Testis (tissue), 3 donors: ENCODE measurements around the gene SPDYE1. TPM values are rescaled to one million over a fixed set of nuclear protein-coding genes. Genes with fewer than 3 reads are reported as not detected.
"Not testable (repeated sequence)": the region's sequence is repeated elsewhere in the genome, so short reads cannot be mapped to it uniquely, and the experiment has no call there.

ENCODE experiments used
- DNase-seq: peaks from one replicate; pipeline ENCODE4 v3.0.0-alpha.2; 2019
- H3K27ac ChIP-seq, 2 donors: fragments of 200-600 bp; sonication (generic); one replicate each; pipeline ENCODE4 v1.5.1; 2019
- H3K27me3 ChIP-seq: fragments of 200-600 bp; sonication (generic); one replicate; pipeline ENCODE4 v1.5.1; 2019
- H3K36me3 ChIP-seq: fragments of 200-600 bp; sonication (generic); one replicate; pipeline ENCODE4 v1.5.1; 2017; ENCODE audit warnings: low read depth; ENCODE audit errors: missing control alignments
- H3K4me1 ChIP-seq: fragments of 200-600 bp; sonication (generic); one replicate; pipeline ENCODE4 v1.5.1; 2019
- H3K4me3 ChIP-seq, 2 donors: fragments of 200-600 bp; sonication (generic); one replicate each; pipeline ENCODE4 v1.5.1; 2017 to 2019
- H3K9me3 ChIP-seq: fragments of 200-600 bp; sonication (generic); one replicate; pipeline ENCODE4 v1.5.1; 2017
- POLR2A ChIP-seq: fragments of 450-650 bp; IDR thresholded peaks from one replicate; pipeline ENCODE4 v1.6.1; 2017; ENCODE audit warnings: antibody characterized with exemption, mild to moderate bottlenecking, moderate library complexity
- WGBS, 2 donors: methylation state at CpG; one replicate each; pipeline ENCODE4 v1.1.5; 2018; 5-methylcytosine and 5-hydroxymethylcytosine counted together
- intact Hi-C: fragments of 100-400 bp; cut with DNase I; formaldehyde crosslinking; loops from one replicate; pipeline ENCODE4 v1.15.1; 2023; ENCODE audit warnings: low total_unique reads
- polyA plus RNA-seq: library from polyadenylated mRNA; stranded (reverse); fragments of 350-450 nt; fragmentation: Illumina TruSeq; extraction: RNeasy Lipid Tissue Mini Kit (QIAGEN cat#74804); gene quantifications from one replicate; pipeline ENCODE4 v1.2.3, GENCODE V29; 2014; ENCODE audit warnings: low read depth, low replicate concordance; ENCODE audit not compliant: insufficient read depth
- total RNA-seq, 2 donors: library from RNA; depleted of rRNA; stranded (reverse); fragments of >200 nt; gene quantifications; one replicate each; pipeline ENCODE4 v1.2.3, GENCODE V29; 2016
- TF ChIP-seq, protein P1 (sequence below), 3 experiments: fragments of 450-650 bp in 2 of 3; fragments of 200-600 bp in 1 of 3; sonication (generic) in 1 of 3; IDR thresholded peaks; one replicate each; pipeline ENCODE4 v1.5.1; 2016 to 2019; ENCODE audit warnings: antibody characterized with exemption in 3 of 3, mild to moderate bottlenecking in 2 of 3, moderate library complexity in 1 of 3

Gene SPDYE1
- total and polyA plus RNA-seq, 3 donors from 2014 or later: 2.7 to 8.3 (median 7.3) TPM

DNA sequence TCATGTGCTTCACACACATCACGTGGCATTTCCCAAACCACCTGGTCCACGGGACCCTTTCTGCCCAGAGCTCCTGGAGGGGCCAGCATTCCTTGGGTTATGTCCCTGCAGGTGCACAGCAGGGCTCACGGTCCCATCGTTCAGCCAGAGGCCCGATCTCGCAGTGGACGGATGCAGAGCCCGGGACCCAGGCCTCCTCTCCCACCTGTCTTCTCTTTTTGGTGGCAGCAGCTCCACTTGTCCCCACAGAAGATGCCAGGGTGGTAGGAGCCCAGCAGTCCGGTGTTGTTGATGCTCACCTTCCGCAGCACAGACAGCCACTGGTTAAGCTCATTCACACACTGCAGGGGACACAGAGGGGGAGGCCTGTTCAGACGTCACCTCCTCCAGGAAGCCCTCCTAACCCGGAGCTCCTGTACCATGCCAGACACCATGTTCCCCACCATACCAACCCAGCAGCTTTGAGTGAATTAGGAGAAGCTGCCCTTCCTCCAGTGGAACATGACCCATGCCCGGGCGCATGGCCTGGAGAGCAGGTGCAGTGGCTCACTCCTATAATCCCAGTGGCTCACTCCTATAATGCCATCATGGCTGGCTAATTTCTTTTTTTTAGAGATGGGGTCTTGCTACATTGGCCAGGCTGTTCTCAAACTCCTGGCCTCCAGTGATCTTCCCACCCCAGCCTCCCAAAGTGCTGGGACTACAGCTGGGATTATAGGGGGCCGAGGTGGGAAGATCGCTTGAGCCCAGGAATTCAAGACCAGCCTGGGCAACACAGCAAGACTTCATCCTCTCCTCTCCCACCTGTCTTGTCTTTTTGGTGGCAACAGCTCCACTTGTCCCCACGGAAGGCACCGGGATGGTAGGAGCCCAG, 36.5 kb downstream of the SPDYE1 start:
- H3K27ac ChIP-seq, intact Hi-C loops, H3K9me3 ChIP-seq, H3K27me3 ChIP-seq, H3K4me1 ChIP-seq, H3K36me3 ChIP-seq, DNase-seq, H3K4me3 ChIP-seq: not testable (repeated sequence)
- 87 to 93% methylated on average over 12 to 16 of the region's 18 CpGs for WGBS, 2 donors

DNA sequence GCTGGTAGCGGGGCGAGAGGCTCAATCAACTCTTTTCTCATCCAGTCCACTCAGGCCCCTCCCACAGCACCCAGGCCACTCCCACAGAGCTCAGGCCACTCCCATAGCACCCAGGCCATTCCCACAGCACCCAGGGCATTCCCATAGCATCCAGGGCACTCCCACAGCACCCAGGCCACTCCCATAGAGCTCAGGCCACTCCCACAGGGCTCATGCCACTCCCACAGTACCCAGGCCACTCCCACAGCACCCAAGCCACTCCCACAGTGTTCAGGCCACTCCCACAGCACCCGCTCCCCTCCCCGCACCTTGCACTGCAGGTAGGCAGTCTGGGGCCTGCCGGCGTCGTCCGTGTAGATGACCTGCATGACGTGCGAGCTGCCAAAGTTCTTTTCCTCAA, 38.7 kb downstream of the SPDYE1 start:
- H3K9me3 ChIP-seq, DNase-seq, H3K4me3 ChIP-seq, H3K36me3 ChIP-seq, H3K27me3 ChIP-seq, H3K27ac ChIP-seq, H3K4me1 ChIP-seq, intact Hi-C loops: not testable (repeated sequence)
- 27 to 44% methylated on average over 8 of the region's 10 CpGs for WGBS, 2 donors

DNA sequence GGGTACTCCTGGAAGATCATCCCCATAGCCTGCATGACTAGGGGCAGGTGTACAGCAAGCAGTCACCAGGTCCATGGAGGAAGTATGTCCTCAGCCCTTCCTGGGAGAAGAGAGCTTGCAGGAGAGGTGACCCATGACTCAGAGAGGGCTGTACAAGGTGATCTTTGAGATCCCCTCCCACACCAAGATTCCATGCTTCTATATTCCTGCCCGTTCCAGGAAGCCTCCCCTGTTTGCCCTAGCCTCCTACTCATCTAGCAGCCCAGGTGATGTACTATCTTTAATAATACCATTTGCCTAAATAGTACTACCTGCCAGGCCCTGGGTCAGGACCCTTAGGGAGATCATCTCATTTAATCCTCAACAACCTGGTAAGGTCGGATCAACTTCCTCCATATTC, 40.3 kb downstream of the SPDYE1 start:
- DNase-seq, H3K4me3 ChIP-seq, H3K36me3 ChIP-seq, H3K27ac ChIP-seq, H3K27me3 ChIP-seq, intact Hi-C loops, H3K9me3 ChIP-seq, H3K4me1 ChIP-seq: not testable (repeated sequence)
- WGBS, 2 donors: 67 to 80% methylated on average over 2 of the region's 2 CpGs

DNA sequence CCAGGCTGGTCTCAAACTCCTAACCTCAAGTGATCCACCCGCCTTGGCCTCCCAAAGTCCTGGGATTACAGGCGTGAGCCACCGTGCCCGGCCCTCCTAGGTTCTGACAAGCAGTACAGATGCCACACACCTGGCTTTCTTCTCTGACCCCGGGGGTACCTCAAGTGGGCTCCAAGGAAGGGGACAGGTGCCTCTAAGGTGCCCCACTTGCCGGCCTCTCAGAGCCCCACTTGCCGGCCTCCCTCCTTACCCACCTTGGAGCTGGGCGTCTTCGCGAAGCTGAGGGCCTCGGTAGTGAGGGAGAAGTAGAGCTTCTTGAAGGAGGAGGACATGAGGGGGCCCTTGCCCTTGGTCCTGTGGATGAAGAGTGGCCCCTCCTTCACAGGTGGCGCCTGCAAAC, 40.9 kb downstream of the SPDYE1 start:
- H3K4me3 ChIP-seq, DNase-seq, H3K36me3 ChIP-seq, H3K9me3 ChIP-seq, H3K27me3 ChIP-seq, intact Hi-C loops, H3K4me1 ChIP-seq, H3K27ac ChIP-seq: not testable (repeated sequence)
- 40 to 41% methylated on average over 6 of the region's 12 CpGs for WGBS, 2 donors

DNA sequence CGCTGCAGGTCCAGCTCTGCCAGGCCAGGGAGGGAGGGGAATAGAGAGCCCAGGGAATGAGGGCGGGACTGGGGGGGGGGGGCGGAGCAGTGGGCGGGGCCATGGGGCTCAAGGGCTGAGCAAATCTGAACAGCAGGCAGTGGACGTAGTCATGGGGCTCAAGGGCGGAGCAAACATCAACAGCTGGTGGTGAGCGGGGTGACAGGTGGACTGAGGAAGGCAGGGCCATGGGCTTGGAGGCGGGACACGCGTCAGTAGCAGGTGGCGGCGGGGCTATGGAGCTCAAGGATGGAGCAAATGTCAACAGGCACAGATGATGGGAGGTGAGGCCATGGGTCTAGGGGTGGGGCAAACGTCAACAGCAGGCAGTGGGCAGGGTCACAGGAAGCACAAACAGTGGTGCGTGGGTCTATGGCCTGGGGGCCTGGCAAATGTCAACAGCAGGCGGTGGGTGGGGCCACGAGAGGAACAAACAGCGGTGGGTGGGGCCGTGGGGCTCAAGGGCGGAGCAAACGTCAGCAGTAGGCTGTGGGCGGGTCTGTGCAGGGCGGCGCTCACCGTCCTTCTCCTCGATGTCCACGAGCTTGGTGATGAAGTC, 41.4 kb downstream of the SPDYE1 start:
- not testable (repeated sequence) for H3K9me3 ChIP-seq

DNA sequence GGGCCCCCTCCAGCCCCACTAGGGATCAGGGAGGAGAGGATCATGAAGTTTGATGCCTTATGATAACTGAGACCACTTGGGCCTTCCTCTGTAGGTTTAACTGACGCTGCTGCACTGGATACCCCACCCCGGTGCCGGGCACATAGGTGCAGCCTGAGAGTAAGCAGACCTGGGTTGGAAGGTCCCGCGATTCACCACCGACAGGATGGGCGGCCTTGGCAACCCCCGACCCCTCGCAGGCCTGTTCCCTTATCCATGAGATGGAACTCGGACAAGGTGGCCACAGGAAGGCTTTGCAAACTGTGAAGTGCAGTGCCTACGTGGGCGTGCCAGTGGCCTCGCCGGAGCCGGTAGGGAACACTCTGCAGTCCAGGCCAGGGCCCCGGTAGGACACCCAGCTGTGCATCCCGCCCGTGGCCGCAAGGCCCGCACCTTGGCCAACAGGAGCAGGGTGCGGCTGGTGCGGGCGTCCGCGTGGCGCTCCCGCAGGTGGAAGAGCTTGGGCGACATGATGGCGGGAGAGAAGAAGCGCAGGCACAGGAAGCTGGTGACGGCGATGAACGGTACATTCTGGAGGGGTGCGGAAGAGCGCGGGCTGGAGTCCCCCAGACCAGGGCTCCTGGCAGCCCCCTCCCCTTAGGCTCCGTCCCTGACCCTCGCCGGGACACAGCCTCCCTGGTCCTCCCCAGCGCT, 42.2 kb downstream of the SPDYE1 start:
- H3K36me3 ChIP-seq, H3K9me3 ChIP-seq, H3K27ac ChIP-seq, H3K27me3 ChIP-seq, DNase-seq, H3K4me1 ChIP-seq, intact Hi-C loops: not testable (repeated sequence)
- peak overlapping the region; percentile 15 to 36 for H3K4me3 ChIP-seq
- 8% methylated on average over 10 of the region's 40 CpGs; no CpG with 5 or more reads in 1 of the 2 donors for WGBS, 2 donors

More for the DNA sequence above, 41.4 kb downstream of the SPDYE1 start:
- H3K27me3 ChIP-seq, H3K36me3 ChIP-seq, intact Hi-C loops, H3K4me3 ChIP-seq, H3K27ac ChIP-seq, H3K4me1 ChIP-seq: not testable (repeated sequence)
- peak; percentile 83 for DNase-seq
- 0 to 7% methylated on average over 6 to 15 of the region's 26 CpGs for WGBS, 2 donors

DNA sequence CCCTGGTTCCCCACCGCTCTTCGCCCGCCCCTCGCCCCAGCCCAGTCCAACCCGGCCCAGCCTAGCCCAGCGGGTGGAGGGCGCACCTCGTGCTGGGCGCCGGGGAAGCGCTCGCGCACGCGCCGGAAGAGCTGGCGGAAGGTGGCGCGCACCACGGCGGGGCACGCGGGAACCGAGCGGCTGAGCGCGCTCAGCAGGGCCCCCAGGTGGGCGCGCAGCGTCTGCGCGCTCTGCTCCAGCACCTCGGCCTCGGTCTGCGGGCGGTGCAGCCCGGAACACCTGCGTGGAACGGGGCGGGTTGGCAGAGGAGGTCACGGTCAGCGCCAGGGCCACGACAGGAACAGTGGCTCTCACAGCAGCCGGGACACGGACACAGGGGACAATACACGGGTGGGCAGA, 42.8 kb downstream of the SPDYE1 start:
- intact Hi-C loops, H3K9me3 ChIP-seq, DNase-seq, H3K36me3 ChIP-seq, H3K27me3 ChIP-seq, H3K27ac ChIP-seq: not testable (repeated sequence)
- 1% methylated on average over 22 of the region's 46 CpGs; no CpG with 5 or more reads in 1 of the 2 donors for WGBS, 2 donors
- Histone ChIP-seq H3K4me1 (peaks cover 12% of the 10 kb centered on the region), H3K4me3 (peak overlapping the region; percentile 15 to 36)

DNA sequence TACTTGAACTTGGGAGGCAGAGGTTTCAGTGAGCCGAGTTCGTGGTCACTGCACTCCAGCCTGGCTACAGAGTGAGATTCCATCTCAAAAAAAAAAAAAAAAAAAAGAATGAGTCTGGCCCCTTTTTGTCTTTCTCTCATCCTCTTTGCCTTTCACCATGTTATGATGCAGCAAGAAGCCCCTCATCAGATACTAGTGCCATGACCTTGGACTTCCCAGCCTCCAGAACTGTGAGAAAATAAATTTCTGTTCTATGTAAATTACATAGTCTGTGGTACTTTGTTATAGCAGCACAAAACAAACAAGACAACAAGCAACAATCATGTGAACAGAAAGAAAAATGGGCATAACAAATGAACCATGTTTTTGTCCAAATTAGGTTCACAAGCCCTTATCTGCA, 44.5 kb downstream of the SPDYE1 start:
- H3K9me3 ChIP-seq: no peaks in the 10 kb centered on the region
- no peaks in the 10 kb centered on the region for H3K27me3 ChIP-seq
- H3K4me3 ChIP-seq: no peak overlapping the region
- H3K4me1 ChIP-seq: peaks cover 16% of the 10 kb centered on the region
- no peak for TF ChIP-seq POLR2A
- TF ChIP-seq, protein P1, sequence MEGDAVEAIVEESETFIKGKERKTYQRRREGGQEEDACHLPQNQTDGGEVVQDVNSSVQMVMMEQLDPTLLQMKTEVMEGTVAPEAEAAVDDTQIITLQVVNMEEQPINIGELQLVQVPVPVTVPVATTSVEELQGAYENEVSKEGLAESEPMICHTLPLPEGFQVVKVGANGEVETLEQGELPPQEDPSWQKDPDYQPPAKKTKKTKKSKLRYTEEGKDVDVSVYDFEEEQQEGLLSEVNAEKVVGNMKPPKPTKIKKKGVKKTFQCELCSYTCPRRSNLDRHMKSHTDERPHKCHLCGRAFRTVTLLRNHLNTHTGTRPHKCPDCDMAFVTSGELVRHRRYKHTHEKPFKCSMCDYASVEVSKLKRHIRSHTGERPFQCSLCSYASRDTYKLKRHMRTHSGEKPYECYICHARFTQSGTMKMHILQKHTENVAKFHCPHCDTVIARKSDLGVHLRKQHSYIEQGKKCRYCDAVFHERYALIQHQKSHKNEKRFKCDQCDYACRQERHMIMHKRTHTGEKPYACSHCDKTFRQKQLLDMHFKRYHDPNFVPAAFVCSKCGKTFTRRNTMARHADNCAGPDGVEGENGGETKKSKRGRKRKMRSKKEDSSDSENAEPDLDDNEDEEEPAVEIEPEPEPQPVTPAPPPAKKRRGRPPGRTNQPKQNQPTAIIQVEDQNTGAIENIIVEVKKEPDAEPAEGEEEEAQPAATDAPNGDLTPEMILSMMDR (IDR thresholded peaks at IDR 0.05): no peak
- intact Hi-C loops: no loop called here
- WGBS, 2 donors: 73 to 82% methylated on average over 2 of the region's 2 CpGs
- no peak overlapping the region for H3K27ac ChIP-seq
- no peaks in the 10 kb centered on the region for H3K36me3 ChIP-seq
- DNase-seq: no peak
